ENCODE results near the gene PSTPIP1.

- TF ChIP-seq CTCF (IDR thresholded peaks at IDR 0.05 in 8 of 11, conservative IDR thresholded peaks at IDR 0.05 in 3 of 11) (no peak), POLR2A (IDR thresholded peaks at IDR 0.05) (no peak)
Observed at GRCh38 chr15:77019521-77020331, 24.8 kb downstream of the PSTPIP1 start.

All from spleen (tissue), 7 donors.